ENCODE results near the gene ZNF628. TPM values are rescaled to one million over a fixed set of nuclear protein-coding genes. Genes with fewer than 3 reads are reported as not detected.

ZNF628 gene
- total and polyA plus RNA-seq, 9 donors, result 3.8 to 18.4 (median 8.7) TPM; not detected in 1

DNA sequence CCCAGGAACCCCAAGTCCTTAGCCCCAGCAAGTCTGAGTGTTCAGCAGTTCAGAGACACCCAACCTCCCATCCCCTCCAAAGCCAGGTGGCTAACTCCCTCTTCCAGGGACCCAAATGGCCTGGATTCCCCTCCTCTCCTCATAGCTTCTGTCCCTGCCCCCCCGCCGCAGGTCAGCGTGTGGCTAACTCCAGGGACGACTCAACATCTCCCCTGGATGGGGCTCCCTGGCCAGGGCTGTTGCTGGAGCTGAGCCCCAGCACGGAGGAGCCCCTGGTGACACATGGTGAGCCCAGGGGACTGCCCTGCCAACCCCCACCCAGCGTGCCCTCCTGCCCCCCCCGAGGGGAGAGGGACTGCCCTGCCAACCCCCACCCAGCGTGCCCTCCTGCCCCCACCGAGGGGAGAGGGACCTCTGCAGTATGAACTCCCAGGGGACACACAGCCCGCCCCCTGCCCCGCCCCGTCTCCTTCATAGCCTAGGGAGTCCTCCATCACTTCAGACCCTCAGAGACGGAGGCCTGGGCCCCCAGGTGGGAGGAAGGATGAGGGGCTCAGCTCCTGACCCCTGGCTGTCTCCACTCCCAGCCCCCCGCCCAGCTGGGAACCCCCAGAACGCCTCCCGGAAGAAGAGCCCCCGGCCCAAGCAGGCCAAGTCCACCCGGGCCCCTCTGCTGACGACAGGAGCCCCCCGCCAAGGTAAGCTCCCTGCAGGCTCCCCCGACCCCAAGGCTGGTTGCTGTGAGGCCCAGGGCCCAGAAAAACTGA, 13.5 kb downstream of the ZNF628 start:
- H3K27me3 ChIP-seq, result no peaks in the 10 kb centered on the region
- H3K36me3 ChIP-seq, result no peaks in the 10 kb centered on the region
- TF ChIP-seq, protein P1, sequence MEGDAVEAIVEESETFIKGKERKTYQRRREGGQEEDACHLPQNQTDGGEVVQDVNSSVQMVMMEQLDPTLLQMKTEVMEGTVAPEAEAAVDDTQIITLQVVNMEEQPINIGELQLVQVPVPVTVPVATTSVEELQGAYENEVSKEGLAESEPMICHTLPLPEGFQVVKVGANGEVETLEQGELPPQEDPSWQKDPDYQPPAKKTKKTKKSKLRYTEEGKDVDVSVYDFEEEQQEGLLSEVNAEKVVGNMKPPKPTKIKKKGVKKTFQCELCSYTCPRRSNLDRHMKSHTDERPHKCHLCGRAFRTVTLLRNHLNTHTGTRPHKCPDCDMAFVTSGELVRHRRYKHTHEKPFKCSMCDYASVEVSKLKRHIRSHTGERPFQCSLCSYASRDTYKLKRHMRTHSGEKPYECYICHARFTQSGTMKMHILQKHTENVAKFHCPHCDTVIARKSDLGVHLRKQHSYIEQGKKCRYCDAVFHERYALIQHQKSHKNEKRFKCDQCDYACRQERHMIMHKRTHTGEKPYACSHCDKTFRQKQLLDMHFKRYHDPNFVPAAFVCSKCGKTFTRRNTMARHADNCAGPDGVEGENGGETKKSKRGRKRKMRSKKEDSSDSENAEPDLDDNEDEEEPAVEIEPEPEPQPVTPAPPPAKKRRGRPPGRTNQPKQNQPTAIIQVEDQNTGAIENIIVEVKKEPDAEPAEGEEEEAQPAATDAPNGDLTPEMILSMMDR (IDR thresholded peaks at IDR 0.05), result no peak
- TF ChIP-seq EP300 (IDR thresholded peaks at IDR 0.05) (no peak), POLR2A (IDR thresholded peaks at IDR 0.05) (no peak)
- intact Hi-C loops (cut with DNase I), result no loop called here
- 75 to 89% (median 81%) methylated on average over 9 to 21 of the region's 21 CpGs for WGBS, 3 donors
- peak in 4 of 5 donors; percentile 33 to 62 (median 58) for DNase-seq
- H3K9me3 ChIP-seq, result no peaks in the 10 kb centered on the region
- H3K4me3 ChIP-seq, result no peak overlapping the region
- H3K27ac ChIP-seq, result peak overlapping the region; percentile 79 to 85
- H3K4me1 ChIP-seq (ENCODE audit: insufficient read depth), result peaks cover 31% of the 10 kb centered on the region

- Histone ChIP-seq H3K36me3 (no peaks in the 10 kb centered on the region), H3K9me3 (no peaks in the 10 kb centered on the region), H3K4me1 (ENCODE audit: insufficient read depth) (peaks cover 28% of the 10 kb centered on the region), H3K27me3 (no peaks in the 10 kb centered on the region), H3K27ac (peak overlapping the region; percentile 45 to 56), H3K4me3 (no peak overlapping the region)
- DNase-seq, result peak in 4 of 5 donors; percentile 48 to 57 (median 51)
- TF ChIP-seq POLR2A (IDR thresholded peaks at IDR 0.05) (no peak), EP300 (IDR thresholded peaks at IDR 0.05) (no peak)
- TF ChIP-seq, protein P1 (IDR thresholded peaks at IDR 0.05), result no peak
- WGBS, 3 donors, result 79 to 80% (median 80%) methylated on average over 51 to 52 of the region's 52 CpGs
- intact Hi-C loops (cut with DNase I), result no loop called here
These were observed 14.3 kb downstream of the ZNF628 start for GRCh38 chr19:55490478-55491432.

DNA sequence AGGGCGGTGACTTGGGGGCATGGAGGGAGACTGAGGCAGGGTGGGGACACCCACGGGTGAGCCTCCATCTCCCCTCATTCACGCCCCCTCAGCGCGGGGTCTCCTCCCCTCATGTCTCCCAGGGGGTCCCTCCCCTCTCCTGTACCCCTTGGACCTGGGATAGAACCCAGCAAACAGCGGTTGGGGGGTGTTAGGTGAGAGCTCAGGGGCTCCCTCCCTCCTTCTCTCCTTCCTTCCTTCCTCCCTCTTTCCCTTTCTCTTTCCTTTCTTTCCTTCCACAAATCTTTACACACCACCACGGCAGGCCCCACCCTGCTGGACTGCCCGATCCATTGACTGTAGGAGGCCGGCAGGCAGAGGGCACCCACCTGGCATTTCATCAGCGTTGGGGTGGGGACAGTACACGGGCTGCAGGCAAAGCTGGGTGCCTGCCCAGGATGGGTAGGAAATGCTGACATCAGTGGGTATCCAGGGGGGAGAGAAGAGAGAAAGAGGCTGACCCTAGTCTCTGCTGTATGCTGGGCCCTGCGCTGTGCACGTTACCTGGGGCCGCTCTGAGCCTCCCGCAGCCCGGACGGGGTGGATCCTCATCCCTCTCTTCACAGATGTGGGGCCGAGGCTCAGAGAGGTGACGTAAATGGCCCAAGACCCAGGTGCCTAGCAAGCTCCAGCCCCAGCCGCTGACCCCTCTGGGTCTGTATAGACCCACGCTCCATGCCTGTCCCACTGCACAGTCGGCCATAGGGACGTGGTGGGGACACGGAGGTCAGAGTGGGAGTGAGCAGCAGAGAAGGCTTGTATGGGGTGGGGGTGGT, 15.3 kb downstream of the ZNF628 start:
- WGBS, 3 donors, result 71 to 73% (median 71%) methylated on average over 23 to 24 of the region's 24 CpGs
- Histone ChIP-seq H3K4me3 (no peak overlapping the region), H3K27ac (peak overlapping the region; percentile 45 to 56), H3K9me3 (no peaks in the 10 kb centered on the region), H3K4me1 (ENCODE audit: insufficient read depth) (peaks cover 19% of the 10 kb centered on the region), H3K27me3 (no peaks in the 10 kb centered on the region), H3K36me3 (no peaks in the 10 kb centered on the region)
- peak in 2 of 5 donors; percentile 37 to 44 for DNase-seq
- TF ChIP-seq, protein P1 (IDR thresholded peaks at IDR 0.05), result no peak
- no peak for TF ChIP-seq POLR2A (IDR thresholded peaks at IDR 0.05)
- TF ChIP-seq EP300 (IDR thresholded peaks at IDR 0.05), result no peak
- intact Hi-C loops (cut with DNase I), result no loop called here

Data from ovary (tissue), 9 donors.